HG02852 (cell line): Measurements from ENCODE around the gene AKR1C3.
"Not testable (repeated sequence)": the region's sequence is repeated elsewhere in the genome, so short reads cannot be mapped to it uniquely, and the experiment has no call there.

Experiments used
- ATAC-seq: cut with Tn5 transposase; IDR thresholded peaks from one replicate; pipeline ENCODE4 v1.9.1; 2021; ENCODE audit warnings: mild to moderate bottlenecking, moderate library complexity; ENCODE audit not compliant: unreplicated experiment

AKR1C3 gene

DNA sequence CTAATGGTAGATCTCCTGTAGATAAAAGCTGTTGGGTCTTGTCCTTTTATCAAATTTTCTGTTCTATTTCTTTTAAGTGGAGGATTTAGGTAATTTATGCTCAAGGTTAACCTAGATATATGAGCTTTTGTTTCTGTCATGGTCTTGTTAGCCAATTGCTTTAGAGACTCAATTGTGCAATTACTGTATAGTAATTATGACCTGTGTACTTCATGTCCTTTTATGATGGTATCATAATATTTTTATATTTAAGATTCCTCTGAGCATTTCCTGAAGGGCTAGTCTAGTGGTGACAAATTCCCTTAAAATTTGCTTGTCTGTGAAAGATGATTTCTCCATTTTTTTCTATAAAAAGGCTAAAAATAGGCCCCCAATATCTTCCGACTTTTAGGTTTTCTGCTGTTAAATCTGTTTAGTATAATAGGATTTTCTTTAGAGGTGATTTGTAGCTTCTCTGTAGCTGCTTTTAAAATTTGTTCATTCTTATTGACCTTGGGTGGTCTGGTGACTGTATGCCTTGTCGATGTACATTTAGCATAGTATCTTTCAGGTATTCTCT is 5.4 kb upstream of the AKR1C3 start:
- ATAC-seq = no peak

DNA sequence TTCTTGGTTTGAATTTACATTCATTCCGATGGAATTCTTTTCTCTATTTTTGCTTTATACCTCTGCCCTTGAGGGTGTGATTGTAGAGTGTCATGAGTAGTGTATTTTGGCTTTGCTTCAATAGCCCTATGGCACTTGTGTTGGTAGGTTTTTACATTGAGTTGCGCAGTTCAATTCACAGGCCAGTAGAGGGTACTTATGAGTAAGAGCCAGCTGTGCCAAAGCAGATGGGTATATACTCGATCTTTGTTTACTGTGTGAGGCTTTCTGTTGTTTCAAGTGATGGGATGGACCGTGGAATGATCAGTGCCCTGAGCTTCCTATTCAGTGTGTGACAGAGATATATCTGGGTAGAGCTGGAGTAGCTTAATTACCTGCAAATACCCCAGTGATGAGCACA is 4.3 kb upstream of the AKR1C3 start:
- no peak for ATAC-seq

DNA sequence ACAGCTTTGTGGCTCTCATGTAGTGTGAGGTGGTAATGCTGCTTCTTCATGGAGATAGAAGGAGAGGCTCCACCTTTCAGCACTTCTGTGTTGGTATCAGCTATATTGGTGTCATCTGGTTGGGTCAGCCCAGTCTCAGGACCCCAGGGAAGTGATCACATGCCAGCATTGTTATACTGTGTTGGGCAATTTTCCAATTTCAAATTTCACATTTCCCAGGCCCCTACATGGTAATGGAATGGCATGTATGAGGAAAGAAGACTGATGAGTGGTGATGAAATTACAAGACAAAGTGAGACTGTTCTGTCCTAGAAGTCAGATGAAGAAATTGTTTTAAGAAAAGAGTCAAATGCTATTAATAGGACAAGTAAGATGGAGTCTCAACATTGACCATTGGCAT is 3.7 kb upstream of the AKR1C3 start:
- ATAC-seq = no peak

DNA sequence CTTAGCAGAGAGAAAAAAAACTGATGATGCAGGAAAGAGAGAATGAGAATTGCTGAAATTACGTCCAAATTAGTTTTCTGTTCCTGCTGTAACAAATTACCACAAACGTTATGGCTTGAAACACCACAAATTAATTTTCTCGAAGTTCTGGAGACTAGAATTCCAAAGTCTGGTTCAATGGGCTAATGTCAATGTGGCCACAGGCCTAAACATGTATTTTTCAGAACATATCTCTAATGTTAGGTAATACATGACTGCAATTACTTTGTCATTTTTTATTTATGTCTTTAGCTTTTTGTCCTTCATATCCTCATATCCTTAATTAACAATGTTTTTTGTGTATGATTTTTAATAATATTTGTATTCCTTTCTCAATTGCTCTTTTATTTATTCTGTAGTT is 3.0 kb upstream of the AKR1C3 start:
- no peak for ATAC-seq

DNA sequence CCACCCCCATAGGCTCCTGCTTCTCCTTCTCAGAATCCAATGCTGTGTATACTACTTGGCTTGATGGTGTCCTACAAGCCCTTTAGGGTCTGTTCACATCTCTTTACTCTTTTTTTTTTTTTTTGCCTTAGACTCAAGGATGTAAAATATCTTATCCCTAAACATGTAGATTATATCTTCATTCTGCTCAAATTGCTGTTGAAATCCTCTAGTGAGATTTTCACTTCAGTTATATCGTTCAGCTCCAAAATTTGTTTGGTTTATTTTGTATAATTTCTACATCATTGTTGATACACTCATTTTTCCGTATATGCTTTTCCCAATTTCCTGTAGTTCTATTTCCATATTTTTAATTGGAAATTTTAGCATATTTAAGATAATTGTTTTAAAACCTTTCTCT is 1.8 kb upstream of the AKR1C3 start:
- no peak for ATAC-seq

DNA sequence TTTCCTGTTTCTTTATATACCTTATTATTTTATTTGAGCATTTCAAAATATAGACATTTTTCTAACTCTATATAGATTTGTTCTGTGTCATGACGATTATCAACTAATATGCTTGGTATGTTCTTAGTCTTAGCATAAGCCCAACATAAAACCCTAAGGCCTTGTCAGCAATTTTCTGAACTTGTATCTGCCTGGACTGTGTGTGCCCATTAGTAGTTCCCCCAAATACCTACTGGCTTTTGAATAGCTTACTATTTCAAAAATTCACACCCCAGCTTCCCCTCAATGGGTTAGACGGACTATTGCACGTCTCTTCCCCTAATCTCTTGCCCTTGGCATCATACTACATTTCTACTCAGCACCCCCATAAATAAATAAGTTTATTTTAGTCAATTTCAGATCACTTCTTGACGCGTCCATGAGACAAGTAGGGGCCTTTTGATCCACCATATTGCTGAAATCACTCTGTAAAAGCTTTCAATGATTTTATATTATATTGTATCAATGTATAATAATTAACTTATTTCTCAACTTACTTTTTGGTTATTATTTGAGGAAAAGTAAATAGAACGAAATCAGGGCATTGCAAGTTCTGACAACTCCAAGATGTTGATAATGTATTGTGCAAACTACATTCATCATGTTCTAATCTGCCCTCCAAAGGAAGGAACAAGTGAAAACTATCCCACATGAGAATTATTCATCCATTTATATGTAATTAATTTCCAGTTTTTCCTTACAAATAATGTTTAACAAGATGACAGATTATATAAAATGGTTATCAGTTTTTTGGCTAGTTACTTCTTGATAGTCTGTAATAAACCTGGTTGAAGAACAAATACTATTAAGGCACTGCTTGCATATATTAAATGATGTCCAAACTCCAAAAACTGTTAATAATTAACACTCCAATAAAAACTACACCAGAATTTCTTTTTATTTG is 1.1 kb upstream of the AKR1C3 start:
- no peak for ATAC-seq

DNA sequence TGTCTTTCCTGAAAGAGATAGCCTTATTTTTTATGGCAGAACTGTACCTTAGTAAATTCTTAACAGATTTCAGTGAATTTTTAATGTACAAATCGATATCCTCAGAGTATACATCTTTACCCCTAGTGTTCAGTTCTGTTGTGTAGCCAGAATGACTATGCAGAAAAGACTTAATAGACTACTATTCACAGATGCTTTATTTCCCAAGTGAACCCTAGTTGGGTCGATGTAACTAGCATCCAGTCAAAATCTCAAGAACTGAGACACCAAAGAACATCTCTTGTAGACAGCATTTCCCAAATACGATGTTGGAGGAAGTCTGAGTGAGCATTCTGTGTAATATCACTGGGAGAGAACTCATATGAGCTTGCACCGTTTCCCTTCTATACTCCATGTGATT is 1.5 kb downstream of the AKR1C3 start:
- no peak for ATAC-seq

DNA sequence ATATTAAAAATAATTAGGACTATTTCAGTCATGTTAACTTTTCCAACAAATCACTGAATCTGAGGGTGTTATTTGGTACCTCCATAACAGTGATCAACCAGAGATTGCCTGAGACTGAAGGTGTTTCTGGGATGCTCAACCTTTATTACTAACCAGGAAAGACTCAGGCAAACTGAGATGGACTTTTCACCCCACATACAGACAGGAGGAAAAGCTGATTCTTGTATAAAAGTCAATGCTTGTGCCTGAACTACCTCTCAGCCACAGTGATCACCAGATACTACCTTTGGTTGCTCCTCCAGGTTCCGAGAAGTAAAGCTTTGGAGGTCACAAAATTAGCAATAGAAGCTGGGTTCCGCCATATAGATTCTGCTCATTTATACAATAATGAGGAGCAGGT is 1.9 kb downstream of the AKR1C3 start:
- ATAC-seq = no peak

DNA sequence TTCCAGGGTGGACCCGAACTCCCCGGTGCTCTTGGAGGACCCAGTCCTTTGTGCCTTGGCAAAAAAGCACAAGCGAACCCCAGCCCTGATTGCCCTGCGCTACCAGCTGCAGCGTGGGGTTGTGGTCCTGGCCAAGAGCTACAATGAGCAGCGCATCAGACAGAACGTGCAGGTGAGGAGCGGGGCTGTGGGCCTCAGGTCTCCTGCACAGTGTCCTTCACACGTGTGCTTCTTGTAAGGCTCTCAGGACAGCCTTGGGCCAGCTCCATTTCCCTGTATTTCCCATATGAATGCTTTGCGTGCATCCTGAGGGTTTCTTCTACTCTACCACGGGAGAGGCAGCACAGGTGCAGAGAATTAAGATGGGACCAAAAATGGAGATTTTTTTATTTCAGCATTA is 8.3 kb downstream of the AKR1C3 start:
- ATAC-seq = not testable (repeated sequence)

DNA sequence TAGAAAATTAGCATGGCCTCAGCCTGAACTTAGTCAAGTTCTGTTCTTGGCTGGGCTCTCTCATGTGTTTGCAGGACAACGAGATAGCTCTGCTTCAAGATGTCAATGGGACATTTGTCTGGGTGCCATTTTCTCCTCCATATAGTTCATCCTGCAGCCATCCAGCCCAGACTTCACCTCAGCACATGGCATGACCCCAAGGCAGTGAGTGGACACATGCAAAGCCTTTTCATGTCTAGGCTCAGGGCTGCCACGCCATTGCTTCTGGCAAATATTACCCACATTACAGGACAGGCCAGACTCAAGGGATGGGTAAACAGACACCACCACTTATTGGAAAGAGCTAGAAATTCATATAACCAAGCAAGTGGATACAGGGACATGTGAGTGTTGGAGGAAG is 9.3 kb downstream of the AKR1C3 start:
- ATAC-seq = no peak

DNA sequence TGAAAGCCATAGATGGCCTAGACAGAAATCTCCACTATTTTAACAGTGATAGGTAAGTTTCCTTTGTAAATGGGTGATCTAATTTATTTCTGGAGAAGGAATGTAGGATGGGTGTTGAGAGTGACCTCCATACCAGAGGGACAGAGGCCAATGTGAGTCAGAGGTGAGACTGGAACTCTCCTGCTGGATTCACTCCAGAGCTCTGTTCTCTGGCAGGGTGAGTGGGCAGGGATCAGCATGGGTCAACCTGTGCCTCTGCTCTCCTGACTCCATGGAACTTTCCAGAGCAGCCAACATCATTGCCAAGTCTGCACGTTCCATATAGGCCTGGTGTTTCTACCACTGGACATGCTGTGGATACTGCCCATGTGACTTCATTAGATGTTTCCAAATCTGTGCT is 11.4 kb downstream of the AKR1C3 start:
- no peak for ATAC-seq

DNA sequence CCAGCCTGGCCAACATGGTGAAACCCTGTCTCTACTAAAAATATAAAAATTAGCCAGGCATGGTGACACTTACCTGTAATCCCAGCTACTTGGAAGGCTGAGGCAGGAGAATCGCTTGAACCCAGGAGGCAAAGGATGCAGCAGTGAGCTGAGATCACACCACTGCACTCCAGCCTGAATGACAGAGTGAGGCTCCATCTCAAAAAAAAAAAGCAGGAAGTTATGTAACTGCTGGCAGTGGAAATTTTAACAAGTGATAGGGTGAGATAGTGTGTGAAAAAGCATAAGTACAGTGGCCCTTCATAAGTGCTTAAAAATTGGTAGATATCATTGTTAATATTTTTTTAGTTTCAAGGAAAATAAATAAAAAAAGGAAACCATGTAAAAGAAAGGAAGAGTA is 12.3 kb downstream of the AKR1C3 start:
- no peak for ATAC-seq

DNA sequence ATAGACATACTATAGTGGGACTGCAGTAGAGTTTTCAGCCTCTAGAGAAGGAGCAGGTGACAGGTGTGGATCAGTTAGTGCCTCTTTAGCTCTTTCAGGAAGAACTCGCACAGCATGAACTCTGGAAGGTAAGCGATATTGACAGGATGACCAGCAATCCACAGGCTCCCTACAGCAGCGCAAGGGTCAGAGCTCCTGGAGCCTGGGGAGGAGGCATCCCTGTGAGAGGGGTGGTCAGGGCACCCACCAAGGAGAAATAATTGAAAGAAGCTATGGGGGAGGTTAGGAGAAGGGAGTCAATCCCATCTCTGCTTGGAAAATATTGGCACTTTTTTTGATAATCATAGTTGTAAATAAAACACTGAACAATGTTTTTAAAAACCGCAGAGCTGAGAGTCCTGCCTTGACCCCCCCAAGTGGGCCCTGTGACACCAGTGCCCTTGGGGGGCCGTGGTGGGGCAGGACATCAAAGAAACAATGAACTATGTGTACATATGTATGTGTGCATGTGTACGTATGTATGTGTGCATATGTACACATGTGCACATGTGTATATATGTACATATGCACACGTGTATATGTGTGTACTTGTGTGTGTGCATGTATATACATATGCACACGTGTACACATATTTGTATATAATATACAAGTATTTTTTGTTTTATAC is 13.8 kb downstream of the AKR1C3 start:
- ATAC-seq = no peak

DNA sequence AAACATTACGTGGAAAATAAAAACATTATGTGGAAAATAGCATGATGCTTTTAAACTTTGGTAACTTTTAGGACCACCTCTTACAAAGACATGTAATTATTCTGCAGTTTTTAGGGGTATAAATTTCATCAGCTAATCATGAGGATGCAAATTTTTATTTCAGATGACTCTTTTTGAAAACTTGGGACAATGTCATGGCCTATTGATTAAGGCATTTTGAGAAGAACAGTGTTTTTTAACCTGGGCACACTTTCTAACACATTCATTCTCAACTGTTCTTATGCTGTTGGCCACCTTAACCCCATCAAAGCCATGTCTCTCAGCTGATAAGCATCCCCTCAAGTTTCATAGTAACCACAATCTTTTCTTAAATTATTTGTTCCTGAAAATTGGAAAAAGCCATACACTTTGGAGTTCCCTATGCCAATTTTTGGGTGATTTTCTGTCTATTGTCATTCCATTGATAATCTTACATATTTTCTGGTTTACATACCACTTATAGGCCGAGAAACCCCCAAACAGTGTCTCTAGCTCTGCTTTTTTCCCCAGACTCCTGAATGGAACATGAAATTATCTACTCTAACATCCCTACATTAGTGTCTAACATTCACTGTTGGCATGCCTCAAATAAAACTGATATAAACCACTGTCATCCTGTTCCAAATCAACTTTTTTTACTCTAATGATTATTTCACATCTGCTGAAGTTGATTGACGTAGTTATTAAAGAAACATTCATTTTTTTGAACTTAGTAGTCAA is 14.6 kb downstream of the AKR1C3 start:
- no peak for ATAC-seq

DNA sequence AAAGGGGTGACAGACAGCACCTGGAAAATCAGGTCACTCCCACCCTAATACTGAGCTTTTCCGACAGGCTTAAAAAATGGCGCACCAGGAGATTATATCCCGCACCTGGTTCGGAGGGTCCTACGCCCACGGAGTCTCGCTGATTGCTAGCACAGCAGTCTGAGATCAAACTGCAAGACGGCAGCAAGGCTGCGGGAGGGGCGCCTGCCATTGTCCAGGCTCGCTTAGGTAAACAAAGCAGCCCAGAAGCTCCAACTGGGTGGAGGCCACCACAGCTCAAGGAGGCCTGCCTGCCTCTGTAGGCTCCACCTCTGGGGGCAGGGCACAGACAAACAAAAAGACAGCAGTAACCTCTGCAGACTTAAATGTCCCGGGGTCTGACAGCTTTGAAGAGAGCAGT is 15.6 kb downstream of the AKR1C3 start:
- not testable (repeated sequence) for ATAC-seq

DNA sequence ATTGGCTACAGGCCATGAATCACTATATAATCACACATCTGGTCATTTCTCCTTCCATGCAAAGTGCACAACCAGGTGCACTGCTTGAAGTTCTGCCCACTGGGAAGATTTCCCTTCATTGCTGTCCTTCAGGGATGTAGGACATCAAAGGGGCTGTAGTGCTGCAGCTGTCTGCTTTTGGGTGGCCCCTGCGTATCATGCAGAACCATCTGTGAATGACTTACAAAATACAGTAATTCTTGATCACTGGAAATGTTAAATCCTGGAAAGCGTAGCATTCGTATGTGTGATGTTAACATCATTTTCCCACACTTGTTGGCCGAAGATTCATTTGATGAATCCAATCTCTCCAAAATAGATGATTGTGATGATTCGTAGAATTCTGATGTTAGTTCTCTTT is 22.4 kb downstream of the AKR1C3 start:
- no peak for ATAC-seq

DNA sequence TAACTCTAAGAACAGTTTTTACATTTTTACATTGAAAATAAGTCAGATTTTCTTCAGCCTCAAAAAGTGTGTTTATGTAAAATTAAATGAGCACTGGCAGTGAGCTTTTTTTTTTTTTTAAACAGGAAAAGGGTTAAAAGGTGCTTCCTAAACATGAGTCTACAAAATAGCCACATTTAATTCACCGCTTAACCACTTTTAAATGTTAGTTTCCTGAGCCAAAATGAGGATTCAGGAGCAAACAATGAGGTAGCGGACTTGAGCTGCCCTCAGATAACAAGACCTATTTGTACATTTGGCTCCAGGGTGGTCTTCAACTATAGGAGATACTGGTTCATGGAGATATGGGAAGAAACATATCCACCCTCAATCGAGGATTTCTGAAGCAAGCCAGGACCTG is 22.8 kb downstream of the AKR1C3 start:
- no peak for ATAC-seq

DNA sequence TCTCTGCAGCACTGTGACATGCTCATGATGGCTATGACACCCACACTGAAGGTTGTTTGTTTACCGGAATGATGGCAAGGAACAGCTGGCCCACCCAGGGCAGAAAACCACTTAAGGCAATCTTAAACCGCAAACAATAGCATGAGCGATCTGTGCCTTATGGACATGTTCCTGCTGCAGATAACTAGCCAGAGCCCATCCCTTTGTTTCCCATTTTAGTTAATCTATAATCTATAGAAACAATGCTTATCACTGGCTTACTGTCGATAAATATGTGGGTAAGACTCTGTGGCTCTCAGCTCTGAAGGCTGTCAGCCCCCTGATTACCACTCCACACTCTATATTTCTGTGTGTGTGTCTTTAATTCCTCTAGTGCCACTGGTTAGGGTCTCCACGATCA is 25.8 kb downstream of the AKR1C3 start:
- not testable (repeated sequence) for ATAC-seq

DNA sequence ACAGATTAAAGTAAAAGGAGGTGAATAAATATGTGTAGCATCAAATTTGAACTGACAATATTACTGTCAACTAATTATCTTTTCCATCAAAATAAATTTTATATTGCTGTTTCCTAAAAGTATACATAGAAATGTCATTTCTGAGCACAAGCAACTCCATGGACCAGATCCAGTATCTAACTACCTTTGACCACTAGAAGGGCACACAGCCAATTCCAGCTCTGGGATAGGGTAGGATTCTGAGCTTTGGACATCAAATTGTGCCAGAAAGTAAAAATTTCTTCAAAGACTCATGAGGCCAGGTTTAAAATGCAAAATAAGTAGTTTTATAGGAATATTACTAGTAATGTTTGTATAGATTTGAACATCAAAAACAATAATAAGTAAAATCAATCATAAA is 29.7 kb downstream of the AKR1C3 start:
- no peak for ATAC-seq

DNA sequence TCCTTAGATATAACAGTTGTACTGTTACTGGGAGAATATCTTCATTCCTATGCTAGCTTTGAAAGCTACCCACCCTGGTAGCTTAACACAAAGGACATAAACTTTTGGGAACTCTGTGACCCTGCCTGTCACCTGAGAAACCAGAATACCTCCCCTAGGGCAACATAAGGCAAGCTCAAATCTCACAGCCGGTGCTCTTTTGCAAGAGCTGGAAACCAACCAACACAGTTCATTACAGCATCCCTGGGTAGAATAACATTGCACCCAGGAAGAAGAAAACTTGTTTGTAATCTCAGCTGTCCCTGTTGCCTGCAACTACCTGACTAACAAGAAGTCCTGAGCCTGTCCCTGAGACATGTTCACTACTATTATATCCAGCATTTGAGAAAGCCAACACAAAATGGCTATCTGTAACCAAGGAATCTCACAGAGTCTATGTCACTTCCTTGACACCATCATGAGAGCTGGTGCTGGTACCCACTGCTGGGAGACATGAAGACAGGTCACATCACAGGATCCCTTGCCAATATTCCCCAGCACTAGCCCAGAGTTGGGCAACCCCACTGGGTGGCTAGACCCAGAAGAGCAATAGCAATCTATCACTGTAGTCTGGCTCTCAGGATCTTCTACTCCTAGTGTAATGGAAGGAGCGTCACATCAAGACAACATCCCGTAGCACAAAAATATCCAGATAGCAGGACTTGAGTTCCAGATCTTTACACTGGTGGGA is 31.3 kb downstream of the AKR1C3 start:
- ATAC-seq = no peak

DNA sequence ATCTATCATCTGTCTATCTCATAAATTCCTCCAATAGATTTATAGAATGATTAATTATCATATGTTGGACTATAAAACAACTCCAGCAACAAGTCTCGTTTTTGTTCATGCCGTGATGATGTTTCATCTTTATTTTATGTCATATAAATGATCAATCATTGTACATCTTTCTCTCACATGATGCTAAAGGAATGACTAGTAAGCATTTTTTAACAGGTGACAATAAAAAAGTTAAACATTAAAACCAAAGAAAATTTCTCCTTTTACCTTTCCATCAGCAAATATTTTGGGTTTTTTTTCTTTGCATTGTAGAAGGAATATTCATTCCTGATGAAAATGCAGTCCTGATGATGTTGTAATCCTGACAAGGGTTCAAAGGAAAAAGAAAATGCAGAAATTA is 41.4 kb downstream of the AKR1C3 start:
- ATAC-seq = no peak
